GM19372 (cell line): ENCODE measurements around the gene GINS3.
"Not testable (repeated sequence)": the region's sequence is repeated elsewhere in the genome, so short reads cannot be mapped to it uniquely, and the experiment has no call there.

ENCODE experiments used
- ATAC-seq: cut with Tn5 transposase; IDR thresholded peaks from one replicate; pipeline ENCODE4 v1.9.1; 2021; ENCODE audit warnings: mild to moderate bottlenecking, low read depth, moderate library complexity; ENCODE audit not compliant: unreplicated experiment

GINS3 gene

DNA sequence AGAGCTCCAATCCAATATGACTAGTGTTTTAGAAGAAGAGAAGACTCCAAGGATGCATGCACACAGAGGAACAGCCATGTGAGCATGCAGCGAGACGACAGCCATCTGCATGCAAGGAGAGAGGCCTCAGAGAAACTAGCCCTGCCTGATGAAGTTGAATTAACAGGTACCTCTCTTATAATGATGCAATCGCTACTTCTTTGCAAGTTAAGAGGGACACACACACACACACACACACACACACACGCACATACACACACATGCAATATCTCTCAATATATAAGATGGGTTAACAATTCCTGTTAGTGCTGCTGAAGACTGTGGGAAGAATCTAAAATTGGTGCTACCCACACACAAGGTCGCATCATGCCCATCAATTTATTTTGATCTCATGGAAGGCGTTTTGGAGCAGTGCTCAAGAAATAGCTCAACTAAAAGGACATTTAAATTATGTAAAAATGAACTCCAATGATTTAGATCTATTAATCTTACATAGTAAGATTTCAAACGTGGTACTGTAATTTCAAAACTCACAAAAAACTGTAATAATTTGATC is 7.0 kb upstream of the GINS3 start:
- ATAC-seq = no peak

DNA sequence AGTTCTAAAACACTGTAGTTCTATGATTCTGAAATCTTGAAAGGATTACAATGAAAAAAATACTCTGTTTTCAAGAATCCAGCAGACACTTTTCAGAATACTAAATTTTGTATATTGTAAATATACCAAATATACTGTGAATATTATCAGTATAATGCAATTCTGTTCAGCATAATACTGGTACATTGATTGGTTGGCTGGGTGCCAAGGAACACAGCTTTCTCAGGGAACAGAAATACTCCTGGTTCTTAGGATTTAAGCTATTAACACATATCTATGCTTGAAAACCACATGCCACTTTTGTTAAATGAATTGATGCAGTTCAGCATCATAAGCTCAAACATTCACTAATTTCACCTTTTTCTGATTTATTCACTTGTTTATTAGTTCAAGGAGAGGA is 2.5 kb upstream of the GINS3 start:
- no peak for ATAC-seq

DNA sequence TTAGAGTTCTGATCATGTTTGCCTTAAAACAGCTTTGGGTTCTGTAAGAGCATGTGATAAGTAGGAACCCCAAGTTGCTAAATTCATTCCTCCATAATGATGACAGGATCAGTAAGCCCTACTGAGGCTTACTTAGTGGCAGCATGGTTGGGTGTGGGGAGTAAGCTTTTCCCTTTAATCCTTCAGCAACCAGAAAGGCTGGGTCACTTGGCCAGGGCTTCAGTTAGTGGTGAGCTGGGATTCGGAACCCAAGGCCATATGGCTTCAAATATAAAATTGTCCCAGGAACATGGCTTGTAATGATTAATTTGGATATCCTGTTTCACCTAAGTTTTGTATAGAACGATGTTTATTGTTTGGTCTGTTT is 850 bp downstream of the GINS3 start:
- peak; percentile 8 for ATAC-seq

DNA sequence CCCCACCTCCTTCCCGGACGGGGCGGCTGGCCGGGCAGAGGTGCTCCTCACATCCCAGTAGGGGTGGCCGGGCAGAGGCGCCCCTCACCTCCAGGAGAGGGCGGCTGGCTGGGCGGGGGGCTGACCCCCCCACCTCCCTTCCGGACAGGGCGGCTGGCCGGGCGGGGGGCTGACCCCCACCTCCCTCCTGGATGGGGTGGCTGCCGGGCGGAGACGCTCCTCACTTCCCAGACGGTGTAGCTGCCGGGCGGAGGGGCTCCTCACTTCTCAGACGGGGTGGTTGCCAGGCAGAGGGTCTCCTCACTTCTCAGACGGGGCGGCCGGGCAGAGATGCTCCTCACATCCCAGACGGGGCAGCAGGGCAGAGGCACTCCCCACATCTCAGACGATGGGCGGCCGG is 4.6 kb downstream of the GINS3 start:
- not testable (repeated sequence) for ATAC-seq

DNA sequence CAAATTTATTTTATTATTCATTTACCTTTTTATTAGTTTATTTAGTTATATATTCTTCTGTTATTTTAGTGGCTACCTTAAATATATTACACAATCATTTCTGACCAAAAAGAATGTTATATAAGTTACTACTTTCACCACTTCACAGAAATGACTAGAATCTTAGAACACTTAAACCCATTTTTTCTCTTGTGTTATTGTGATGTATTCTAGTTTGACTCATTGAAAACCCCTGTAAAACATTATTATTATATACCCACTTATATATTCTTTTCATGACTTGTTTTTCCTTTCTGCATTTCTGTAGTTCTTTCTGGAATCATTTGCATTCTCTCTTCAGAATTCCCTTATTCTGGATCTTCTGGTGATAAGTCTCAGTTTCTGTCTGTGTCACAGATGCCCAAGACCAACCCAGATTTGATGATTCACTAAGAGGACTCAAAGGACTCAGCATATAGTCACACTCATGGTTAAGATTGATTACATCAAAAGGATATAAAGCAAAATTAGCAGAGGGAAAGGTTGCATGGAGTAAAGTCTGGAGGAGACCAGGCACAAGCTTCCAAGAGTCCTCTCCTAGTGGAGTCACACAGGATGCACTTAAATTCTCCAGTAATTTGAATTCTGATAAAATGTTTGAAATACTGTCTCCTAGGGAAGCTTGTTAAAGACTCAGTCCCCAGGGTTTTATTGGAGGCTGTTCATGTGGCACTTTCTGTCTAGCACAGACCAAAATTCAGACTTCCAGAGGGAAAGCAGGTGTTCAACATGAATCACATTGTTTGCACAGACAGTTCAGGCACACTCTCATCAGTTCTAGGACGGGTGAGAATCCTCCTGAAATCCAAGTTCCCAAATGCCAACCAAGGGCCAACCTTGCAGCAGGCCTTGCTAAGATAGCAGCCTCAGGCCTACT is 7.7 kb downstream of the GINS3 start:
- no peak for ATAC-seq

DNA sequence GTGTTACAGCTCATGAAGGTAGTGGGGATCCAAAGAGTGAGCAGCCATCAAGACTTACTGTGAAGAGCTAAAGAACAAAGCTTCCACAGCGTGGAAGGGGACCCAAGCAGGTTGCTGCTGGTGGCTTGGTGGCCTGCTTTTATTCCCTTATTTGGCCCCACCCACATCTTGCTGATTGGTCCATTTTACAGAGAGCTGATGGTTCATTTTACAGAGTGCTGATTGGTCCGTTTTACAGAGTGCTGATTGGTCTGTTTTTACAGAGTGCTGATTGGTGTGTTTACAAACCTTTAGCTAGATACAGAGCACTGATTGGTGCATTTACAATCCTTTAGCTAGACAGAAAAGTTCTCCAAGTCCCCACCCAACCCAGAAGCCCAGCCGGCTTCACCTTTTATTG is 9.0 kb downstream of the GINS3 start:
- not testable (repeated sequence) for ATAC-seq

DNA sequence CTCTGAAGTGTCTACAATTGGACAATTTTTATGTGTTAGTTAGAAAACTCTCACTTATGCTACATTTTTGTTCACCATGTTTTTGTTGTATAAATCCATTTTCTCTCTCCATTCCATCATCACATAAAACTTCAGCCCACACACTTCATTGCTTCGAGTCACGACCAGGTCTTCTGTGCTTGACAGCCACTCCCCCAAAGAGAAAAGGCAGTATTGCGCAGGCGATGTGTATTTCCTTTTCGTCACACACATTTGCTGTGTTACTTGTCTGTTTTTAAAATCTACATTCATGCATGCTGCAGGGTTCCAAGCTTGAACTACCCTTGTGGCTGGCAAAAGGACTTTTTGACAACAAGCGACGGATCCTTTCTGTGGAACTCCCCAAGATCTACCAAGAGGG is 10.5 kb downstream of the GINS3 start:
- no peak for ATAC-seq

DNA sequence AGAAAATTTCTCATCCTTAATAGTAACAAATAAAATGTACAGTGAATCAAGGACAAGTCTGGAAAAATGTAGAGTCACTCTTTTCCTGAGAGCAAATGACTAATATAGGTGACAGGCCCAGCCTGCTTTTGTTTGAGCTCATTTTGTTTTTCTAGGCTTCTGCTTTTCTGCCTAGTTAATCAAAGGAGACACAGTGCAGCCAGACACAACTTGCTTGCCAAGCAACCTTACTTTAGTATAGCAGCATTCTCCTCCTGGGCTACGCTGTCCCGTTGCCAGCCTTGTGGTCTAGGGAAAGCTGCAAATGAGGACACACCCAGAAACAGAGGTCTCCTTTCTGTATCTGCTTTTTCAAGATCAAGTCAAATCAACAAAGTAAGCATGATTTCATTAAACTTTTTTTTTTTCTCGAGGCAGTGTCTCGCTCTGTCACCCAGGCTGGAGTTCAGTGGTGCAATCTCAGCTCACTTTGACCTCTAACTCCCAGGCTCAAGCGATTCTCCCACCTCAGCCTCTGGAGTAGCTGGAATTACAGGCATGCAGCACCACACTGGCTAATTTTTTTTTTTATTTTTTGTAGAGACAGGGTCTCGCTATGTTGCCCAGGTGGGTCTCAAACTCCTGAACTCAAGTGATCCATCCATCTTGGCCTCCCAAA is 17.2 kb downstream of the GINS3 start:
- no peak for ATAC-seq

DNA sequence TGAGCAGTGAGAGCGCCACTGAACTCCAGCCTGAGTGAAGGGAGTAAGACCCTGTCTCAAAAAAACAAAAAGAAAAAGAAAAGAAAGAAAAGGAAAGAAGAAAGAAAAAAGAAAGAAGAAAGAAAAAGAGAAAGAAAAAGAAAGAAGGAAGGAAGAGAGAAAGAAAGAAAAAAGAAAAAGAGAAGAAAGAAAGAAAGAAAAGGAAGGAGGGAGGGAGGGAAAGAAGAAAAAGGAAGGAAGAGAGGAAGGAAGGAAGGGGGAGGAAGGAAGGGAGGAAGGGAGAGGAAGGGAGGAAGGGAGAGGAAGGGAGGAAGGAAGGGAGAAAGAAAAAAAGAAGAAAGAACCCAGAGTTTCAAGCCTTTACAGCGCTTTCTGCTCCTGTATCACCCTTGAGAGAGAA is 19.1 kb downstream of the GINS3 start:
- ATAC-seq = no peak

DNA sequence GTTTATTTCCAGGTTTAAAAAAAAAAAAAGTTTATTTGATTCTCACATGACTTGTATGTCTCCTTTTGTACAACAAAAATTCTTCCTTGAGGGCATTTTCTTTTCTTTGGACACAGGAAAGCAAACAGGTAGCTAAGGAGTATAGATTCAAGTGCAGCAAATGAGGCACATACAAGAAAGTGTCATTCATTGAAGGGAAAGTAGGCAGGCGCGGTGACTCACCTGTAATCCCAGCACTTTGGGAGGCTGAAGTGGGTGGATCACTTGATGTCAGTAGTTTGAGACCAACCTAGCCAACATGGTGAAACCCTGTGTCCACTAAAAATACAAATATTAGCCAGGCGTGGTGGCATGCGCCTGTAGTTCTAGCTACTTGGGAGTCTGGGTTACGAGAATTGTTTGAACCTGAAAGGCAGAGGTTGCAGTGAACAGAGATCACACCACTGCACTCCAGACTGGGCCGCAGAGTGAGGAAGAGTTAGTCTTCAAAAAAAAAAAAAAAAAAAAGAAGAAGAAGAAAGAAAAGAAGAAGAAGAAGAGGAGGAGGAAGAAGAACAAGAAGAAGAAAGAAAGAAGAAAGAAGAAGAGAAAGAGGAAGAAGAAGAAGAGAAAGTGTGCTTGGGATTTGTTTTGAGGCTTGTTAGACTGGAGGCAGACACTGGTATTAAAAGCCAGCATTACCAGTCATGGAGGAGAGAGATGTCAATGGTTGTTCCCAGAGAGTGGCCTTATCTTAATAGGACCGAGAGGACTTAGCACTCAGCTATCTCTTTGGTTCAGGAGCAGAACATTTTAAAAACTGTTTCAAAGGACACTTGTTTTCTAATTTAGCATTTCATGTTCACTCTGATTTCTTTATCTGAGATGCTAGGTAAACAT is 19.7 kb downstream of the GINS3 start:
- no peak for ATAC-seq

DNA sequence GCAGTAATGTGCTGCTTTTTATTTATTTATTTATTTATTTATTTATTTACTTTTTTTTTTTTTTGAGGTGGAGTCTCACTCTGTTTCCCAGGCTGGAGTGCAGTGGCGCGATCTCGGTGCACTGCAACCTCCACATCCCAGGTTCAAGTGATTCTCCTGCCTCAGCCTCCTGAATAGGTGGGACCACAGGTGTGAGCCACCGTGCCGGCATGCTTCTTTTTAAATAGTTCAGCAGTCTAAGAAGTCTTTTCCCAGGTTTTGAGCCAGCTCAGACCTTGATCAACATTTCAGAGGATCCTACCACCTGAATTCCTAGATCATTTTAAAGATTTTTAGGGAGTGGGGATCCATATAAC is 20.3 kb downstream of the GINS3 start:
- not testable (repeated sequence) for ATAC-seq

DNA sequence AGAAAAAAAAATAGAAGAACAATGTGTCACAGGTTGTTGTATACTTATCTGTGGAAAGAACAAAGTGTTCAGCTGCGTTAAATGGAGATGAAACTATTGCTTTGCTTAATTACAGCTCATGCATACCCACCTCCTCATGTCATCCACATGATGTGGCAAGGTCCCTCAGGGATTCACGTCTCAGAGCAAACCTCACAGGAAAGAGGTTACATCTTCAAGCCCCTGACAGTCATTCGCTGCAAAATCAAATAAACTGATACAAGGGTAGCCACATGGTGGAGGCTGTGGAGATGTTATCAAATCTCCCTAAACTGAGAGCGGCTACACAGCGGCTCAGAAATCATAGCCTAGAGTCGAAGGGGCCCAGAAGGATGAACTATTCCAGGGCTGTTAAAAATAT is 21.1 kb downstream of the GINS3 start:
- ATAC-seq = no peak

DNA sequence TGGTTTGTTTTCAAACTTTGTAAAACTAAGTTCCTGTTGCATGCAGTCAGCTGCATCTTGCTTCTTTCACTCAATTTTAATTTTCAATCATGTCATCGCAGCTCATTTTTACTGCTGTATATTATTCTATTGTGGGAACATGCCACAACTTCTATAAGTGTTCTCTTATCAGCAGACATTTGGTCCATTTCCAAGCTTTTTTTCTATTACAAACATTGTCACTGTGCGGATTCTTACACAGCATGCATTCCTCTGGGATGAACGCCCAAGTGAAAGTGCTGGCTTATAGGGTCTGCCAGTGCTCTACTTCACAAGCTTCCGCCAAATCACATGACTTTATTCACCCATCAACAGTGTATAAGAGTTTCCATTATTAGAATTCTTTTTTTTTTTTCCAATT is 22.7 kb downstream of the GINS3 start:
- ATAC-seq = no peak

DNA sequence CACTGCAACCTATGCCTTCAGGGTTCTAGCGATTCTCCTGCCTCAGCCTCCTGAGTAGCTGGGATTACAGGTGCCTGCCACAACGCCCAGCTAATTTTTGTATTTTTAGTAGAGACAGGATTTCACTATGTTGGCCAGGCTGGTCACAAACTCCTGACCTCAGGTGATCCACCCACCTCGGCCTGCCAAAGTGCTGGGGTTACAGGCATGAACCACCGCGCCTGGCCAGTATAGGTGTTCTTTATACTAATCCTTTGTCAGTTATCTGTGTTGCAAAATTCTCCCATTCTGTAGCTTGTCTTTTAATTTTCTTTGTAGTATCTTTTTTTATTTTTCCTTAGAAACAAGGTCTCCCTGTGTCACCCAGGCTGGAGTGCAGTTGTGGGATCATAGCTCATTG is 23.7 kb downstream of the GINS3 start:
- not testable (repeated sequence) for ATAC-seq

DNA sequence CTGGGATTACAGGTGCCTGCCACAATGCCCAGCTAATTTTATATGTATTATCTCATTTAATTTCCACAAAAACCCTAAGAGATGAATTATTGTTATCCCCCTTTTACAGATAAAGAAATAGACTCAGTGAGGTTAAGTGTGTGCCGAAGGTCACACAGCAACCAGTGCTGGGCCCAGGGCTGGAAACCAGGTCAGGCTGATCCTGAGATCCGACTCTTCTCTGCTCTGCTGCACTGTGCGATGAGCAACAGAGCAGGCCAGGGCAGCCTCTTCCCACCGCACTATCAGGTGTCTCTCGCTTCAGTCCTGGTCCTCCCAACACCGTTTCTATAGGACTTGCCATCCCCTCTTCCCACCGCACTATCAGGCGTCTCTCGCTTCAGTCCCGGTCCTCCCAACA is 24.8 kb downstream of the GINS3 start:
- no peak for ATAC-seq

DNA sequence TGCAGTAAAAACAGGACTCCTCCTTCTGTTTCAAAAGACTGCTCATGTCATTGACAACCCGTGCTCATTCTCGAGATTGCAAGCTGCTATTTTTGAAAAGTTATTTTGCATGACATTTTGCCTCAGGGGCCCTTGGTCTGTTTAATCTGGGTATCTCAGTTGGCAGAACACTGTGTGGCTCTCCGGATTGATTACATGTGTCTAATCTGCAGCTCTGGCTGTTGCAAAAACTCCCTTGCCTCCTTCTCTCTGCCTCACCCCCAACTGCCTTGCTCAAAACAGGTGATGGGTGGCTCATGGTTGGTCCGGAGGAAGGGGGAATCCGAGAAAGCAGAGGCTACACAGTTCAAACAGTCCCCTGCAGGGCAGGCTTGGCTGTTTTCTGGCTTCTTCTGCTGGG is 25.3 kb downstream of the GINS3 start:
- no peak for ATAC-seq

DNA sequence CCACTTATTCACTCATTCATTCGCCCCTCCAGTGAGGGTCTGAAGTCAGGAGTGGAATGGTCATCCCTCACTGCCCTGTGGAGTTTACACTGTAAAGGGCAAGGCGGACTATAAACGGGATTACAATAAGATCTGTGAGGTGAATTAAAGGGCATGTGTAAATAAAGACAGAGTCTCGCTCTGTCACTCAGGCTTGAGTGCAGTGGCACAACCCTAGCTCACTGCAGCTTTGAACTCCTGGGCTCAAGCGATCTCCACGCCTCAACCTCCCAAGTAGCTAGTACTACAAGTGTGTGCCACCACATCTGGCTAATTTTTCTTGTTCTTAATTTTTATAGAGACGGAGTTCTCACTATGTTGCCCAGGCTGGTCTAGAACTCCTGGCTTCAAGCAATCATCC is 25.8 kb downstream of the GINS3 start:
- no peak for ATAC-seq

DNA sequence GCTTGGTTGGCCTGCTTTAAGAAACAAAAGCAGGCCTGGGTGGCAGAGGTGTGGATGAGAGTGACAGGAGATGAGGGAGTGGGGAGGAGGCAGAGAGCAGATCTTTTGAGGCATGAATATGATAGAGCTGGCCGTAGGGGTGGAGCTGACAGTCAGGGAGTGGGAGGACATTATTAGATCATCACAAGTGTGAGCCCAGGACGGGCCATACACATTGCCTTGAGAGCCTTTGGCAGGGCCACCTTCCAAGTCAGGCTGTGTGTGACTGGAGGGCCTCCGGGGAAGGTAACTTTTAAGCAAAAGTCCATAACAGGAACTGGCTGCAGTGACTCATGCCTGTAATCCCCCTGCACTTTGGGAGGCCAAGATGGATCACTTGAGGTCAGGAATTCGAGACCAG is 26.3 kb downstream of the GINS3 start:
- no peak for ATAC-seq

DNA sequence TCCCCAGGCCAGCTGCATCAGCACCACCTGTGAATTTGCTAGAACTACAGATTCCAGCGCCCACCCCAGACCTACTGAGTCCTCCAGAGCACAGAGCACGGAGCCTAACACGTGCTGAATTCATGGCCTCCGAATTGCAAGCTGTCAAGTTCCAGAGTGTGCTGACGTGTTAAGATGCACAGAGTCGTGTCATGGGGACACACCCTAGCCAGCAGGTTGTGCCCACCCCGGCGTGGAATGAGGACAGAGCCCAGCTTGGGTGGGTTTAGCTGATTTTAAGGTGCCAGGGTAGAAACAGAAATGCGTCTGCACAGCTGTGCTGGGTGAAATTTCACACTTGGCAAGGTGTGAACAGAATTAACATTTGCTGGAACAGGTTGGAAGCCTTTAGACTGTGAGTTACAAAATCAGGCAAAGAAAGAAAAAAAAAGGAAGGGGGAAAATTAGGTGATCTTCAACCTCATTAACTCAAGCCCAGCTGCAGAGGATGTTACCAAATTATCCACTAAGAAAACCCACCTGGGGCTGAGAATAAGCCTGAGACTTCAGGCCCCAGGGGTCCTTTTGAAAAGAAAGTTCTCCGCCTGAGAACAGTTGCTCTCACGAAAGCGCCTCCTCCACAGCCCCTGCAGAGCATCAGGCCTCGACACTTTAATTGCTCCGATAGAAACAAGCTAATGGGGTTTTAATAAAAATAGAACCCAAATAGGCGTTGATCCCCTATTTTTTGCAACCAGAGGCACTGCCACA is 27.1 kb downstream of the GINS3 start:
- ATAC-seq = no peak

DNA sequence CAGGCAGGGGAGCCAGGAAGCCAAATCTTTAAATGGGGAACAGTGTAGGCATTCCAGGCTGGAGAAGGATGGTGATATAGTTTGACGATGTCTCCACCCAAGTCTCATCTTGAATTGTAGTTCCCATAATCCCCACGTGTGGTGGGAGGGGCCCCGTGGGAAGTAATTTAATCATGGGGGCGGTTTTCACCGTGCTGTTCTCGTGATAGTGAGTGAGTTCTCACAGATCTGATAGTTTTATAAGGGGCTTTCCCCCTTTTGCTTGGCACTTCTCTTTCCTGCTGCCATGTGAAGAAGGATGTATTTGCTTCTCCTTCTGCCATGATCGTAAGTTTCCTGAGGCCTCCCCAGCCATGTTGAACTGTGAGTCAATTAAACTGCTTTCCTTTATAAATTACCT is 28.8 kb downstream of the GINS3 start:
- ATAC-seq = no peak
